Measurements from ENCODE around the gene PLCXD3.

- TF ChIP-seq CTCF (IDR thresholded peaks at IDR 0.05) (no peak), POLR2A (IDR thresholded peaks at IDR 0.05) (no peak)
Measured at GRCh38 chr5:41445937-41446563, 64.4 kb downstream of the PLCXD3 start.
